Stimulated activated CD4-positive, alpha-beta T cell treated with anti-CD3 and anti-CD28 coated beads, TNF-alpha, amount 100 ng/mL, for 48 hours (primary cell): ENCODE measurements around the gene TTC21A.

Experiments
- DNase-seq, 3 donors: peaks; one replicate each; pipeline ENCODE4 v3.0.0-alpha.2; 2020; ENCODE audit warnings: low read depth in 3 of 3

TTC21A gene

DNA sequence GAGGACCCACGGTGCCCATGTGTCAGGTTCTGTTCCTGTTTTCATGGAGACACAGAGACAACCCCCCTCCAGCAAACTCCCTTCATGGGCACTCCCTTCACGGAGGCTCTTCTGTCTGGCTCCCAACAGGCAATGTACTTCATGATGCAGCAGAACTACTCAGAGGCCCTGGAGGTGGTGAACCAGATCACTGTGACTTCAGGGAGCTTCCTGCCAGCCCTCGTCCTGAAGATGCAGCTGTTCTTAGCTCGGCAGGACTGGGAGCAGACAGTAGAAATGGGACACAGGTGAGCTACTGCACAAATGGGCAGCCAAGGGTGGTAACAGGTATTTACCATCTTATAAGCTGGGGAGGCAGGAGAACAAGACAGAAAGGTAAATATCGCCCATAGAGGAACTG lies 7.0 kb downstream of the TTC21A start:
- no peak for DNase-seq

DNA sequence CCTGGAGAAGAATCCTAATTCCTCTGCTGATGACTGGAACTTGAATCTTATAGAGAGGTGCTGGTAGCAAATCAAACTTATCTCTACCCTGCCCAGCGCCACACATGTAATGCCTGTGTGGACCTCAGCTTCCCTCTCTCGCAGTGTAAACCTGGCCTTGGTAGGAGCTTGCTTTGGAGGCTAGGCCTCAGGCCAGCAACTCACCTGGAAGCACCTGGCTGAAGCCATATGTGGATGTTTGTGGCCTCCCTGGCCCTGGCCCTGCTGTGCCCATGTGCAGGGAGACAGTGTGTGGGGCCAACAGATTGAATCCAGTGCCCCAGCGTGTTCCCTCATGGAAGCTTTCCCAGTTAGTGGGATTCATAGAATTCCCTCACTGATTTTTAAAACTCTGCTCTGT lies 8.4 kb downstream of the TTC21A start:
- DNase-seq: no peak

- no peak for DNase-seq
These were observed 10.6 kb downstream of the TTC21A start for GRCh38 chr3:39118079-39118478.

GRCh38 chr3:39118931-39119660 lies 11.6 kb downstream of the TTC21A start:
- DNase-seq: no peak

DNA sequence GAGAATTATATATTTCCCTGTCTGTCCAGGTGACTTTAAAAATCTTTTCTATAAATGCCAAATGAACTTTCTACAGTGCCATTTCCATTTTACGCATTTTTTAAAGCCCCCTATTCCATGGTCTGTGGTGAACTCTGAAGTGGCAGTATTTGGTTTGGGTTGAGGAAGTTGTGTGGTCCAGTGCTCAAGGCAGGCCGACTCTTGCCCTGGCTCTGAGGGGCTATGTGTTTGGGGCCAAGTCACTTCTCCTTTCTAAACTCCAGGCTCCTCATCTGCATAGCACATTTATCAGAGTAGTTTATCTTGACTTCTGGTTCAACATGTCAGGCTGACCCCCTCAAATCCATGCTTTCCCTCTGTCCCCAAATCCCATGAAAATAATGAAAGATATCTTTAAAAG lies 14.1 kb downstream of the TTC21A start:
- DNase-seq: no peak

GRCh38 chr3:39122813-39123212 lies 15.3 kb downstream of the TTC21A start:
- DNase-seq: no peak

DNA sequence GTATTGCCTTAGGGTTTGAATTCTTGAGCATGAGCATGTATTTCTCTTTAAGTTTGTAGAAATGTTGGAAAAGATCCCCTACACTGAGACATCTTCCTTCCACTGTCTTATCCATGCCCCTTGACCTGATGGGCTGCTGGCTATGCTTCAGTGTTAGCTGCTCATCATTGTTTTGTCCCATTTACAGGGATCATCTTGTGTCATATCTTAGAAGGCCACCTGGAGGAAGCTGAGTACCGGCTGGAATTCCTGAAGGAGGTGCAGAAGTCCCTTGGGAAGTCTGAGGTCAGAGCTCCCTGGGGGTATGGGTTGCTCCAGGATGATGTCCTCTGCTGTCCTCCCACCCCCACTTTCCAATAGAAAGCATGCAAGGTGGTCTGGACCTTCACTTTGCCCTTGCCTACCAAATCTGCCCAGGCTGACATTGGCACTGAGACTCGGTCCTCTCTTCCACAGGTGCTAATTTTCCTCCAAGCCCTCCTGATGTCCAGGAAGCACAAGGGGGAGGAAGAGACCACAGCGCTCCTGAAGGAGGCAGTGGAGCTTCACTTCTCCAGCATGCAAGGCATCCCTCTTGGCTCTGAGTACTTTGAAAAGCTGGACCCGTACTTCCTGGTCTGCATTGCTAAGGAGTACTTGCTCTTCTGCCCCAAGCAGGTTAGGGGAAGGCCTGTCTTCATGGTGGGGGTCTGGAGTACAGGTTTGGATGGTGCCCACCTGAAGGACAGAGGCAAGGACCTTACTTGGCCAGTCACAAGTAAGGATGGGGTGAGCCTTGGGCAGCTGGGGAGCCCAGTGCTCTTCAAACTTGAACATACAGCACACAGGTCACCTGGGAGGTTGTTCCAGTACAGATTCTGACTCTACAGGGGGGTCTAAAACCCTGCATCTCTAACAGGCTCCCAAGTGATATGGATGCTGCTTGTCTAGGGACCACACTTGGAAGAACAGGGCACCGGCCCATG lies 17.7 kb downstream of the TTC21A start:
- no peak for DNase-seq

DNA sequence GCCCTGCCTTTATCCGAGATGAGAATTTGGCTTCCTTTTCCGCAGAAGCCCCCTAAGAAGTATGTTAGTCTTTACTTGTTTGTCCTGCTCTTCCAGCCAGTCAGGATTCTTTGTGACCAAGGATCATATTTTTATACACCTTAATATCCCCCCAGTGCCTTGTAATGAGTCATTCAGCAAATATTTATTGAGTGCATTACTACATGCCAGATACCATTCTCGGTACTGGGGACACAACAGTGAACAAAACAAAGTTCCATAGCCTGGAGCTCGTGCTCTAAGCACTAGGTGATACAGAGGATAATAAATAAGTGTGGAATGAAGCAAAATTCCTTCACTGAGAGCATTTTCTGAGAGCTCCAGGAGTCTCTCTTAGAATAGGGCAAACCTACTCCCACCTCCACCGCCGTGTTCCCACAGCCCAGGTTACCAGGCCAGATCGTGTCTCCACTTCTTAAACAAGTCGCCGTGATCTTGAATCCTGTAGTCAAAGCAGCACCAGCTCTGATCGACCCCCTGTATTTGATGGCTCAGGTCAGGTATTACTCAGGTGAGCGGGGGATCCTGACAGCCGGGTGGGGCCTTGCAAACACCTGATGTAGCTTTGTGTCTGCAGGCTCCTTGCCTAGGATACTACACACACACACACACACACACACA lies 18.5 kb downstream of the TTC21A start:
- no peak for DNase-seq

GRCh38 chr3:39126532-39127071 lies 19.1 kb downstream of the TTC21A start:
- DNase-seq: no peak

DNA sequence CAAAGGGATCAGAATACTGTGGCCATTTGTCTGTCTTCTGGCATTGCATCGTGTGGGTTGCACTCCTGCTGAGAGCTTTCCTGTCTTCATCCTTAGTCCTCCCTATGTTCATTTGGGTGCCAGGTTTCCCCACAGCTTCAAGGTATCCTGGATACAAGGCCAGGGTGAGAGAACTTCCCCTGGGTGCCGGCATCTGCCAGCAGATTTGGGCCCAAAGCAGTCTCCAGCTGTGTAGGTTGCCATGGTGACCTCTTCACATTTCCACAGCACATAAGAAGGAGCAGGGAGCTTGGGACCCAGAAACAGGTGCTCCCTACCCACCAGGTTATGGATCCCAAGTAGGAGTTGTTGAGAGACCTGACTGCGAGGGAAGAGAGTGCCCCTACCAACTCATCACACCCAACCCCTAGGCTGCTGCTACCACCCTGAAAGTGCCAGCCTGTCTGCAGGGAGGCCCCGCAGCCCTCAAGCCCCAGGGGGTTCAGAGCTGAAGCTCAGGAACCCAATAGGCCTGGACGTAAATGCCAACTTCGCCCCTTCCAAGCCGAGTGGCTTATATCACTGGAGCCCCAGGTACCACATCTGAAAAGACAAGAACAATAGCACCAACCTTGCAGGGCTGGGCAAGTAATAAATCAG lies 19.9 kb downstream of the TTC21A start:
- DNase-seq: no peak

DNA sequence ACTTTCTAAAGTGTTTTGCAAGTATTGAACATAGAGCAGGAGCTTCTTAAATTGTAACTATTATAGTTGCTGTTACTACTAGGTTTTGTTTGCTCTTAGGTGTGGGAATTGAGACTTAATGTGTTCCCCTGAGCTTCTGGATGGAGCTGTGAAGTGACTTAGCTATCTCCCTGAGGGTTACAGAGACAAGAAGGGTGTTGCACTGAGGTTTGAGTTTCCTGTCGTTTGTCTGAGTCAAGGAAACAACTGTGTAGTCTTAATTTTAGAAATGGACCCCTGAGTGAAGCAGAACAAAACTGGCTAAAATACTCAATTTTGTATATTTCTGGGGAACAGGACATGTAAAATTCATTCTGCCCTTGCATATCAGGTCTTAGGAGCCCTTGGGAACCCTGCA lies 20.4 kb downstream of the TTC21A start:
- DNase-seq: no peak

DNA sequence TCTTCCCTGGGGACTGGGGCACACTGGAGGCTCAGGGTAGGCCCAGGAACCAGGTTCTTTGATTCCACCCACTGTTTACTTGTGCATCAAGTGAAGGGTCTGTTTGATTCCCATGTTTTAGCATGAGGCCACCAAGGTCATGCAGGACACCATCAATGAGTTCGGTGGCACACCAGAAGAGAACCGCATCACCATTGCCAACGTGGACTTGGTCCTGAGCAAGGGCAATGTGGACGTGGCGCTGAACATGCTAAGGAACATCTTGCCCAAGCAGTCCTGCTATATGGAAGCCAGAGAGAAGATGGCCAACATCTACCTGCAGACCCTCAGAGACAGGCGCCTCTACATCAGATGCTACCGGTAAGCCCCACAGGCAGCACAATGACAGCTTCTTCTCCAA lies 21.5 kb downstream of the TTC21A start:
- DNase-seq: no peak

GRCh38 chr3:39130026-39130425 lies 22.5 kb downstream of the TTC21A start:
- no peak for DNase-seq

DNA sequence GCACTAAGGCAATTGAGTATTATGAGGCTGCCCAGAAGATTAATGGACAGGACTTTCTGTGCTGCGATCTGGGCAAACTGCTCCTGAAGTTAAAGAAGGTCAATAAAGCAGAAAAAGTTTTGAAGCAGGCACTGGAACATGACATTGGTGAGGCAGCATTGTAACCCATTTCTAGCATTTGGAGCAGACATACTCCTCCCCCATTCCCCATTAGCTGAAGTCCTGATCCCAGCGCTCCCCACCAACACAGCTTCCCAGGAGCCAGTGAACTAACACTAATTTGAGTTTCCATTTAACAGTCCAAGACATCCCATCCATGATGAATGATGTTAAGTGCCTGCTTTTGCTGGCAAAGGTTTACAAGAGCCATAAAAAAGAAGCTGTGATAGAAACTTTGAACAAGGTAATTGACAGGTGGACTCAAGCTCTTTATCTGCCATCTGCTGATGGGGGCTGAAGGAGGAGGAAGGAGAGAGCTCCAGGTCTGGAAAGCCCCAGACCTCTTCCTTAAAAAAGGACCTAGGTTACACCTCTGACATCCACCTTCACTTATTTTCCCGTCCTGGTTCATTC lies 23.3 kb downstream of the TTC21A start:
- no peak for DNase-seq

GRCh38 chr3:39132096-39133092 lies 24.9 kb downstream of the TTC21A start:
- DNase-seq: no peak

DNA sequence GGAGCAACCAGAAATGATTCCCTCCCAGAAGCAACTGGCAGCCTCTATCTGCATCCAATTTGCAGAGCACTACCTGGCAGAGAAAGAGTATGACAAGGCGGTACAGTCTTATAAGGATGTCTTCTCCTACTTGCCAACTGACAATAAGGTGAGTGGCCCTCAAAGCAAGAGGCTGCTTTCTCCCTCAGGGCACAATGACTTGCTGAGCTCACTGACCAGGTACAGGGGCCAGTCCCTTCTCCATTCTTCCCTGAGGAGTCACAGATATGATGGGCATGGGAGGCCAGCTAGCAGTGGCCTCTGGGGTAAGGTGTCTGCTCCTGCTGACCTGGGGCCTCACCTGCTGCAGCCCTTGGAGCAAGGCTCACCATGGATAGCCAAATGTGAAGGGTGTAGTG lies 25.6 kb downstream of the TTC21A start:
- DNase-seq: no peak

- no peak for DNase-seq
These were observed 26.3 kb downstream of the TTC21A start for GRCh38 chr3:39133822-39134221.

DNA sequence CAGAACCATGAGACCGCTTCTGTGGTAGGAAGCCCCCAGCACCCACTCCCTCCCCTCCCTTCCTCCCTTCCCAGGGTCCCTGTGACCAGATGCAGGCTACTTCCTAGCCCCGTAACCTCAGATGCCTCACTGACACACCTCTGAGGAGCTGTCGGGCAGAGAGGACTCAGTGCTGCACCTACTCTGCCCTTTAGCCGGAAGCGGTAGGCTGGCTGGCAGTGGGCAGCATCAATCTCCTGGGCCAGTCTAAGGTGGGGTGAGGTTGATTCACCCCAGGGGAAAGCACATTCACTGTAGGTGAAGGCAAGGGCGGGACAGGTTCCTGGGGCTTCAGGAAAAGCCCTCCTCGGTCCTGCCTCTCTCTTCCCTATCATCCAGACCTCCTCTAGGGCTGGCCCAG lies 26.8 kb downstream of the TTC21A start:
- no peak for DNase-seq

DNA sequence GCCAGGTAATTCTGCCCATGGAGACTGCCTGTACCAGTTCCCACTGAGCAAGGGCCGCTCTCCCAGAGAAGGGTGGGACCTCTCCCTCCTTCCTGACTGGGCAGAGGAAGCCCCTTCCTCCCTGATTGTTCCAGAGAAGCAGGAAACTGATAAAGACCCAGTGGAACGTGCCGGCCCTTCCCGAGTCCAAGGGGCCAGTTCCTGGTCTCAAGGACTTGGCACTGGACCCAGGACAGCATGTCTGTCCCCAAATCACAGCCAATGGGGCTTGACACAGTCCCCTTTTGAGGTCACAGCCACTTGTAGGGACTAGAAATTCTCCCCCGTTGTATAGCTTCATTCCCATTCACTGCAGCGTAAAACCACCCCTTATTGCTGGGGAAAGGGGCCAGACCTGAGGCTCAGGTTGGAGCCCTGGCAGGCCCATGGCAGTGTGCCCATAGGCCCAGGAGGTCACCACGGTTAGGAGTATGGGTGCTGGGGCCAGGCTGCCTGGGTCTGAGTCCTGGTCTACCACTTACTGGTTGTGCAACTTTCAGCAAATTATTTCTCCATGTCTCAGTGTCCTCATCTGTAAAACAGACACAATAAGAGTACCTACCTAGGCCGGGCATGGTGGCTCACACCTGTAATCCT lies 27.8 kb downstream of the TTC21A start:
- DNase-seq: no peak
